B cell (primary cell): ENCODE data around the gene ARL6IP4. TPM values are rescaled to one million over a fixed set of nuclear protein-coding genes. Genes with fewer than 3 reads are reported as not detected.

Experiments used
- ATAC-seq: fragments of 200-7000 bp; cut with Tn5 transposase; one replicate; pipeline ENCODE4 v1.10.0; 2021; ENCODE audit warnings: low read depth, mild to moderate bottlenecking, moderate number of reproducible peaks, moderate library complexity
- CTCF ChIA-PET: fragments of 350-600 bp; sonication (Branson Sonifier 250); formaldehyde crosslinking; loops from one replicate; lab custom pipeline; 2021; ENCODE audit warnings: antibody characterized with exemption, inconsistent platforms; lab: Charles Lee
- POLR2A ChIA-PET: fragments of 350-600 bp; sonication (Branson Sonifier 250); formaldehyde crosslinking; loops from one replicate; lab custom pipeline; 2021; ENCODE audit warnings: antibody characterized with exemption; lab: Charles Lee
- DNase-seq: peaks from one replicate; pipeline ENCODE4 v3.0.0; 2013
- H2AFZ ChIP-seq: 2 replicates; pipeline ENCODE4 v1.6.1; 2012; ENCODE audit warnings: mild to moderate bottlenecking, low read depth, low read length; ENCODE audit not compliant: insufficient read depth, poor library complexity, severe bottlenecking
- H3K27ac ChIP-seq, 2 donors: 1 replicate in 1 of 2; 2 replicates in 1 of 2; pipeline ENCODE4 v1.5.1; 2012 to 2013; ENCODE audit warnings: low read length in 2 of 2, mild to moderate bottlenecking in 2 of 2, moderate library complexity in 1 of 2
- H3K27me3 ChIP-seq, 4 experiments: fragments of 200-600 bp in 1 of 4; sonication (generic) in 1 of 4; replicated peaks in 1 of 4; 1 replicate in 2 of 4; 2 replicates in 2 of 4; pipeline versions ENCODE4 v1.6.1 to v1.7.0; 2013 to 2016; ENCODE audit warnings: low read length in 3 of 4, mild to moderate bottlenecking in 2 of 4, mixed read lengths in 1 of 4, moderate library complexity in 1 of 4; ENCODE audit not compliant: insufficient read depth in 4 of 4, control insufficient read depth in 3 of 4; ENCODE audit errors: control extremely low read depth in 1 of 4
- H3K36me3 ChIP-seq, 2 experiments: replicated peaks in 1 of 2; 1 replicate in 1 of 2; 2 replicates in 1 of 2; pipeline versions ENCODE4 v1.6.1 to v1.7.1; 2013; ENCODE audit warnings: low read length in 1 of 2; ENCODE audit not compliant: insufficient read depth in 2 of 2, control insufficient read depth in 1 of 2; ENCODE audit errors: control extremely low read depth in 1 of 2, extremely low read depth in 1 of 2
- H3K4me1 ChIP-seq, 2 donors: fragments of 200-600 bp in 1 of 2; sonication (generic) in 1 of 2; 1 replicate in 1 of 2; 2 replicates in 1 of 2; pipeline versions ENCODE4 v1.5.1 to v1.6.1; 2013 to 2017; ENCODE audit warnings: low read length in 2 of 2; ENCODE audit not compliant: control insufficient read depth in 2 of 2, insufficient read depth in 2 of 2
- H3K4me2 ChIP-seq: replicated peaks from 2 replicates; pipeline ENCODE3; 2012; ENCODE audit warnings: mild to moderate bottlenecking, low read depth, low read length; ENCODE audit not compliant: poor library complexity, severe bottlenecking
- H3K4me3 ChIP-seq, 5 experiments: fragments of 200-600 bp in 1 of 5; sonication (generic) in 1 of 5; 1 replicate in 3 of 5; 2 replicates in 2 of 5; pipeline versions ENCODE4 v1.5.1 to v1.7.0; 2011 to 2016; ENCODE audit warnings: low read length in 4 of 5, mild to moderate bottlenecking in 4 of 5, low read depth in 2 of 5, control low read depth in 1 of 5, moderate library complexity in 1 of 5; ENCODE audit not compliant: insufficient read depth in 1 of 5; ENCODE audit errors: control extremely low read depth in 1 of 5, extremely low read depth in 1 of 5
- H3K79me2 ChIP-seq: fragments of 200-600 bp; sonication (generic); one replicate; pipeline ENCODE4 v1.6.0; 2016; ENCODE audit warnings: low read length; ENCODE audit not compliant: control insufficient read depth, insufficient read depth
- H3K9ac ChIP-seq: fragments of 200-600 bp; sonication (generic); 2 replicates; pipeline ENCODE4 v1.6.1; 2017; ENCODE audit warnings: mild to moderate bottlenecking, low read length, moderate library complexity
- H3K9me3 ChIP-seq, 3 donors: one replicate each; pipeline versions ENCODE4 v1.6.1 to v1.7.1; 2013; ENCODE audit warnings: low read length in 2 of 3; ENCODE audit not compliant: control insufficient read depth in 2 of 3, insufficient read depth in 1 of 3; ENCODE audit errors: control extremely low read depth in 1 of 3
- H4K20me1 ChIP-seq: 2 replicates; pipeline ENCODE4 v1.6.0; 2012; ENCODE audit warnings: mild to moderate bottlenecking, low read length; ENCODE audit not compliant: insufficient read depth, control insufficient read depth, poor library complexity, severe bottlenecking
- H3K27ac Mint-ChIP-seq: one replicate; pipeline ENCODE4 v1.8.0; 2021; ENCODE audit warnings: mixed read lengths
- H3K27me3 Mint-ChIP-seq: one replicate; pipeline ENCODE4 v1.8.0; 2021; ENCODE audit warnings: mixed read lengths
- H3K4me1 Mint-ChIP-seq: one replicate; pipeline ENCODE4 v1.8.0; 2021; ENCODE audit warnings: mixed read lengths
- H3K4me3 Mint-ChIP-seq: one replicate; pipeline ENCODE4 v1.8.0; 2021; ENCODE audit warnings: mixed read lengths
- H3K9me3 Mint-ChIP-seq: one replicate; pipeline ENCODE4 v1.8.0; 2022; ENCODE audit warnings: mixed read lengths; ENCODE audit not compliant: insufficient read depth
- CTCF ChIP-seq: fragments of 200-600 bp; IDR thresholded peaks from one replicate; pipeline ENCODE4 v1.8.0; 2022; ENCODE audit warnings: antibody characterized with exemption, mild to moderate bottlenecking
- EZH2 ChIP-seq: IDR thresholded peaks from 2 replicates; pipeline ENCODE4 v1.6.1; 2012; ENCODE audit warnings: borderline replicate concordance, low read depth, mild to moderate bottlenecking, moderate library complexity, low read length; ENCODE audit not compliant: insufficient read depth, poor library complexity, severe bottlenecking
- WGBS: methylation state at CpG from one replicate; pipeline ENCODE4 v1.1.5; 2013; ENCODE audit warnings: missing lambda C conversion rate; ENCODE audit not compliant: insufficient coverage; 5-methylcytosine and 5-hydroxymethylcytosine counted together
- intact Hi-C: fragments of 100-400 bp; cut with micrococcal nuclease; formaldehyde crosslinking; loops from one replicate; pipeline ENCODE4 v1.10.0; 2022
- polyA plus RNA-seq: library from polyadenylated mRNA; depleted of rRNA; stranded (reverse); fragments of >200 nt; gene quantifications from 2 replicates; pipeline ENCODE4 v1.2.3, GENCODE V29; 2012
- total RNA-seq, 2 donors: library from RNA; stranded (reverse); fragments of 120-200 nt in 1 of 2; gene quantifications; 1 replicate in 1 of 2; 2 replicates in 1 of 2; pipeline versions ENCODE4 v1.2.3 to v1.2.4, GENCODE V29; 2013 to 2022

The ARL6IP4 gene
- total and polyA plus RNA-seq, 2 donors (not counting 1 experiment from before 2014, with no cell fraction given), result 165 to 274 TPM

GRCh38 chr12:122975790-122976647 lies 4.5 kb upstream of the ARL6IP4 start:
- Mint-ChIP-seq H3K4me1 (peaks cover 40% of the 10 kb centered on the region), H3K27me3 (no peaks in the 10 kb centered on the region), H3K4me3 (peak overlapping the region; percentile 100), H3K27ac (peak overlapping the region; percentile 98), H3K9me3 (no peaks in the 10 kb centered on the region)
- Histone ChIP-seq H3K4me2 (peak overlapping the region; percentile 93), H3K9me3 (no peaks in the 10 kb centered on the region), H3K27ac (peak overlapping the region; percentile 91 to 99), H2AFZ (peak overlapping the region; percentile 99), H3K4me3 (peak overlapping the region; percentile 76 to 97 (median 90)), H3K27me3 (no peaks in the 10 kb centered on the region), H3K79me2 (peaks cover 54% of the 10 kb centered on the region), H4K20me1 (peaks cover 29% of the 10 kb centered on the region), H3K9ac (peak overlapping the region; percentile 99), H3K4me1 (peaks cover 24 to 43% of the 10 kb centered on the region in 2 donors), H3K36me3 (peaks cover 0 to 22% of the 10 kb centered on the region in 2 experiments)
- intact Hi-C loops, result loop anchor here (1.0 to 2.0 kb wide), 4 partner anchors 77 to 476 kb away; partner anchors contain the start of genes PITPNM2 and ZCCHC8
- TF ChIP-seq CTCF (no peak), EZH2 (no peak)
- ChIA-PET POLR2A (interaction anchor here (0.8 to 2.7 kb wide), 2 partner anchors 9 to 256 kb away, joined by 3 to 14 read pairs; partner anchors contain the start of genes ABCB9, MPHOSPH9 and MTRFR), CTCF (interaction anchor here (0.6 to 3.4 kb wide), 6 partner anchors 9 to 262 kb away, joined by 3 to 24 read pairs (median 4); partner anchors contain the start of gene ABCB9)
- DNase-seq (no peak), ATAC-seq (no peak)
- WGBS, result 14% methylated on average over 6 of the region's 8 CpGs

GRCh38 chr12:122976648-122976975 lies 3.9 kb upstream of the ARL6IP4 start:
- Histone ChIP-seq H3K4me2 (peak overlapping the region; percentile 93), H3K9me3 (no peaks in the 10 kb centered on the region), H3K4me3 (no peak overlapping the region), H3K79me2 (peaks cover 58% of the 10 kb centered on the region), H3K36me3 (peaks cover 0 to 22% of the 10 kb centered on the region in 2 experiments), H3K27me3 (no peaks in the 10 kb centered on the region), H3K9ac (no peak overlapping the region), H4K20me1 (peaks cover 35% of the 10 kb centered on the region), H2AFZ (no peak overlapping the region), H3K4me1 (peaks cover 29 to 49% of the 10 kb centered on the region in 2 donors), H3K27ac (no peak overlapping the region)
- intact Hi-C loops, result no loop called here
- POLR2A ChIA-PET, result interaction anchor here (0.6 to 0.8 kb wide), 2 partner anchors 10 to 264 kb away, joined by 3 to 5 read pairs; partner anchors contain the start of gene ABCB9
- 95% methylated on average over 14 of the region's 15 CpGs for WGBS
- TF ChIP-seq EZH2 (no peak), CTCF (no peak)
- H3K27me3 Mint-ChIP-seq, result no peaks in the 10 kb centered on the region
- H3K27ac Mint-ChIP-seq, result no peak overlapping the region
- ATAC-seq (no peak), DNase-seq (no peak)
- H3K9me3 Mint-ChIP-seq, result no peaks in the 10 kb centered on the region
- CTCF ChIA-PET, result interaction anchor here (0.9 to 3.4 kb wide), 2 partner anchors 22 to 262 kb away, joined by 3 to 24 read pairs; no protein-coding TSS in a partner anchor
- H3K4me3 Mint-ChIP-seq, result peak overlapping the region; percentile 100
- H3K4me1 Mint-ChIP-seq, result peaks cover 43% of the 10 kb centered on the region
